GM12891 (cell line): ENCODE measurements around the gene PAK5.

Source experiments
- PAX5 ChIP-seq: IDR thresholded peaks from 2 replicates; pipeline ENCODE4 v1.6.1; 2011; ENCODE audit warnings: low read length, moderate library complexity, mild to moderate bottlenecking; ENCODE audit not compliant: insufficient read depth, severe bottlenecking
- POLR2A ChIP-seq: IDR thresholded peaks from 2 replicates; pipeline ENCODE4 v1.6.1; 2011; ENCODE audit warnings: low read depth, low read length, control low read depth
- POLR2AphosphoS5 ChIP-seq: IDR thresholded peaks from 2 replicates; pipeline ENCODE4 v1.6.1; 2011; ENCODE audit warnings: low read depth, low read length, control low read depth
- POU2F2 ChIP-seq: IDR thresholded peaks from 2 replicates; pipeline ENCODE4 v1.6.1; 2011; ENCODE audit warnings: low read depth, mild to moderate bottlenecking, control low read depth, low read length, moderate library complexity
- TAF1 ChIP-seq: IDR thresholded peaks from 2 replicates; pipeline ENCODE4 v1.6.1; 2011; ENCODE audit warnings: low read depth, low read length, control low read depth

- TF ChIP-seq POLR2A (no peak), POLR2AphosphoS5 (no peak), TAF1 (no peak), POU2F2 (no peak), PAX5 (no peak)
Observed at GRCh38 chr20:9594284-9594875, 244.5 kb downstream of the PAK5 start.
